Measurements from ENCODE around the gene MSH2.

DNA sequence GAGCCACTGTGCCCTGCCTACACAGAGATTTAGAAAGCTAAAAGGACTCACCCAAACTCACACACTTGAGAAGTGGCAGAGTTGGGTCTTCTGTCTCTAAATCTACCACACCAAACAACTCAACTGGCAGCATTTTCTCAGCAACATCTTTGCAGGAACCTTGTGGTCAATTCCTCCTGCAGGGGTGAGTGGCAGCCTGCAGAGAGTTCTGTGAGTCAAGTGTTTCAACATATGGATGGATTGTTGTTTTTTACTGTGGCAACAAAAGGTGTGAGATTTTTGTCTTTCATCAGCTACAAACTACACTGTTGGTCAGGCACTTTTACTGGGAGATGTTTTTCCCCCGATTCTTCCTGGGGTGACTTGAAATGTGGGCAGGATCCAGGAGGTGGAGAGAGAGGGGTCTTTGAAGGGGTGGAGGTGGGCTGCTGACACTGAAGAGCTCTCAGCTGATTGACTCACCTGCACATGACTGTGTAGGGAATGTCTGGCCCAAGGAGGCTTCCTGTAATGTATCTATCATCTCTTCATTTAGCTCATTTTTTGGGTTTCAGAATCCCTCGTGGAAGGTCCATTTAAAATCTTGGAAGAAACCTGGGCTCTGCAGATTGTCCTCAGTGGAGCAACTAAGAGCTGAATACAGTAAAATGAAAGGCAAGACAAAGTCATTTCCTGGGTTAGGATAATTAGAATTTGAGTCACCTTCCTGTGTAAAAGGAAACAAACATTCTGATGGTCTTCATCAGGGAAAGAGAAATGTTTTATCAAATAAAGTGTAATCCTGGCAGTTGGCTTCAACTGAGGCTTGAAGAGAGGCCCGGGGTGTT, 98.6 kb downstream of the MSH2 start:
- TF ChIP-seq TAF1 (IDR thresholded peaks at IDR 0.05; ENCODE audit: borderline replicate concordance, insufficient read depth, low read length) (no peak), POLR2AphosphoS5 (IDR thresholded peaks at IDR 0.05; ENCODE audit: low read depth, low read length) (no peak)
- TF ChIP-seq, protein P1, sequence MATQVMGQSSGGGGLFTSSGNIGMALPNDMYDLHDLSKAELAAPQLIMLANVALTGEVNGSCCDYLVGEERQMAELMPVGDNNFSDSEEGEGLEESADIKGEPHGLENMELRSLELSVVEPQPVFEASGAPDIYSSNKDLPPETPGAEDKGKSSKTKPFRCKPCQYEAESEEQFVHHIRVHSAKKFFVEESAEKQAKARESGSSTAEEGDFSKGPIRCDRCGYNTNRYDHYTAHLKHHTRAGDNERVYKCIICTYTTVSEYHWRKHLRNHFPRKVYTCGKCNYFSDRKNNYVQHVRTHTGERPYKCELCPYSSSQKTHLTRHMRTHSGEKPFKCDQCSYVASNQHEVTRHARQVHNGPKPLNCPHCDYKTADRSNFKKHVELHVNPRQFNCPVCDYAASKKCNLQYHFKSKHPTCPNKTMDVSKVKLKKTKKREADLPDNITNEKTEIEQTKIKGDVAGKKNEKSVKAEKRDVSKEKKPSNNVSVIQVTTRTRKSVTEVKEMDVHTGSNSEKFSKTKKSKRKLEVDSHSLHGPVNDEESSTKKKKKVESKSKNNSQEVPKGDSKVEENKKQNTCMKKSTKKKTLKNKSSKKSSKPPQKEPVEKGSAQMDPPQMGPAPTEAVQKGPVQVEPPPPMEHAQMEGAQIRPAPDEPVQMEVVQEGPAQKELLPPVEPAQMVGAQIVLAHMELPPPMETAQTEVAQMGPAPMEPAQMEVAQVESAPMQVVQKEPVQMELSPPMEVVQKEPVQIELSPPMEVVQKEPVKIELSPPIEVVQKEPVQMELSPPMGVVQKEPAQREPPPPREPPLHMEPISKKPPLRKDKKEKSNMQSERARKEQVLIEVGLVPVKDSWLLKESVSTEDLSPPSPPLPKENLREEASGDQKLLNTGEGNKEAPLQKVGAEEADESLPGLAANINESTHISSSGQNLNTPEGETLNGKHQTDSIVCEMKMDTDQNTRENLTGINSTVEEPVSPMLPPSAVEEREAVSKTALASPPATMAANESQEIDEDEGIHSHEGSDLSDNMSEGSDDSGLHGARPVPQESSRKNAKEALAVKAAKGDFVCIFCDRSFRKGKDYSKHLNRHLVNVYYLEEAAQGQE (IDR thresholded peaks at IDR 0.05; ENCODE audit: insufficient read depth in 1 of 2, low read depth in 2 of 2, low read length in 2 of 2): no peak

Measured in PFSK-1 (cell line).